Measurements from ENCODE around the gene NOP14. TPM values are rescaled to one million over a fixed set of nuclear protein-coding genes. Genes with fewer than 3 reads are reported as not detected.
"Not testable (repeated sequence)": the region's sequence is repeated elsewhere in the genome, so short reads cannot be mapped to it uniquely, and the experiment has no call there.

Gene NOP14
- total RNA-seq, 4 donors from 2014 or later = 18.2 to 39.6 (median 26.8) TPM

- peaks cover 0 to 12% (median 0%) of the 10 kb centered on the region in 4 donors for H3K9me3 ChIP-seq
- H3K4me1 ChIP-seq = peaks cover 0 to 11% (median 0%) of the 10 kb centered on the region in 4 donors
- 21 to 45% methylated on average over 2 of the region's 2 CpGs for WGBS, 2 donors
- DNase-seq (ENCODE audit: low spot score in 2 of 2); H3K27ac ChIP-seq; H3K27me3 ChIP-seq; H3K4me3 ChIP-seq: not testable (repeated sequence)
- peaks cover 0 to 96% (median 0%) of the 10 kb centered on the region in 3 donors for H3K36me3 ChIP-seq
These were observed 44.9 kb downstream of the NOP14 start for GRCh38 chr4:2918300-2918699.

GRCh38 chr4:2916696-2917095, 46.5 kb downstream of the NOP14 start:
- not testable (repeated sequence) for H3K27me3 ChIP-seq; H3K4me1 ChIP-seq; DNase-seq (ENCODE audit: low spot score in 2 of 2); H3K27ac ChIP-seq; H3K4me3 ChIP-seq
- WGBS, 2 donors = 94 to 100% methylated on average over 2 of the region's 2 CpGs
- Histone ChIP-seq H3K9me3 (peaks cover 0 to 12% (median 0%) of the 10 kb centered on the region in 4 donors), H3K36me3 (peaks cover 0 to 97% (median 0%) of the 10 kb centered on the region in 3 donors)

GRCh38 chr4:2915789-2916188, 47.4 kb downstream of the NOP14 start:
- Histone ChIP-seq H3K4me1 (no peaks in the 10 kb centered on the region), H3K4me3 (no peak overlapping the region), H3K27me3 (no peaks in the 10 kb centered on the region), H3K9me3 (peaks cover 0 to 12% (median 0%) of the 10 kb centered on the region in 4 donors), H3K27ac (no peak overlapping the region), H3K36me3 (peaks cover 0 to 97% (median 0%) of the 10 kb centered on the region in 3 donors)
- no peak for TF ChIP-seq POLR2A (IDR thresholded peaks at IDR 0.05)
- TF ChIP-seq EP300 (IDR thresholded peaks at IDR 0.05) = no peak
- TF ChIP-seq CTCF (IDR thresholded peaks at IDR 0.05) = no peak
- 90 to 91% methylated on average over 9 of the region's 9 CpGs for WGBS, 2 donors
- no peak for DNase-seq (ENCODE audit: low spot score in 2 of 2)

- Histone ChIP-seq H3K36me3 (peaks cover 0 to 97% (median 0%) of the 10 kb centered on the region in 3 donors), H3K27me3 (no peaks in the 10 kb centered on the region), H3K9me3 (peaks cover 0 to 6% (median 0%) of the 10 kb centered on the region in 4 donors), H3K4me3 (no peak overlapping the region), H3K27ac (no peak overlapping the region), H3K4me1 (peaks cover 0 to 13% (median 0%) of the 10 kb centered on the region in 4 donors)
- 80% methylated on average over 16 of the region's 16 CpGs for WGBS, 2 donors
- TF ChIP-seq POLR2A (IDR thresholded peaks at IDR 0.05) (no peak), EP300 (IDR thresholded peaks at IDR 0.05) (no peak), CTCF (IDR thresholded peaks at IDR 0.05) (no peak)
- DNase-seq (ENCODE audit: low spot score in 2 of 2) = no peak
These were observed 48.7 kb downstream of the NOP14 start for GRCh38 chr4:2914256-2915126.

- no peak overlapping the region for H3K4me3 ChIP-seq
- H3K4me1 ChIP-seq = peaks cover 0 to 22% (median 0%) of the 10 kb centered on the region in 4 donors
- H3K27me3 ChIP-seq = no peaks in the 10 kb centered on the region
- no peak overlapping the region for H3K27ac ChIP-seq
- WGBS, 2 donors = 95 to 100% methylated on average over 6 of the region's 6 CpGs
- peaks cover 0 to 100% (median 2%) of the 10 kb centered on the region in 3 donors for H3K36me3 ChIP-seq
- DNase-seq (ENCODE audit: low spot score in 2 of 2) = no peak
- no peak for TF ChIP-seq EP300 (IDR thresholded peaks at IDR 0.05)
- no peak for TF ChIP-seq CTCF (IDR thresholded peaks at IDR 0.05)
- no peak for TF ChIP-seq POLR2A (IDR thresholded peaks at IDR 0.05)
- H3K9me3 ChIP-seq = peaks cover 0 to 6% (median 0%) of the 10 kb centered on the region in 4 donors
These were observed 50.0 kb downstream of the NOP14 start for GRCh38 chr4:2913168-2913567.

GRCh38 chr4:2911868-2912267, 51.3 kb downstream of the NOP14 start:
- no peak for DNase-seq (ENCODE audit: low spot score in 2 of 2)
- no peak overlapping the region for H3K4me3 ChIP-seq
- TF ChIP-seq POLR2A (IDR thresholded peaks at IDR 0.05) = no peak
- no peak for TF ChIP-seq EP300 (IDR thresholded peaks at IDR 0.05)
- no peak for TF ChIP-seq CTCF (IDR thresholded peaks at IDR 0.05)
- H3K9me3 ChIP-seq = no peaks in the 10 kb centered on the region
- no peaks in the 10 kb centered on the region for H3K27me3 ChIP-seq
- H3K4me1 ChIP-seq = peaks cover 0 to 22% (median 0%) of the 10 kb centered on the region in 4 donors
- peaks cover 0 to 100% (median 15%) of the 10 kb centered on the region in 3 donors for H3K36me3 ChIP-seq
- 81 to 87% methylated on average over 3 of the region's 3 CpGs for WGBS, 2 donors
- H3K27ac ChIP-seq = no peak overlapping the region

All from tibial nerve (tissue), 4 donors.